Measurements from ENCODE around the gene LRRC2.
"Not testable (repeated sequence)": the region's sequence is repeated elsewhere in the genome, so short reads cannot be mapped to it uniquely, and the experiment has no call there.

LRRC2 gene

GRCh38 chr3:46551615-46552014 lies 14.5 kb downstream of the LRRC2 start:
- DNase-seq: no peak

- DNase-seq: no peak
These were observed 16.1 kb downstream of the LRRC2 start for GRCh38 chr3:46549989-46550388.

- DNase-seq: no peak
These were observed 16.6 kb downstream of the LRRC2 start for GRCh38 chr3:46549408-46549904.

- DNase-seq: not testable (repeated sequence)
These were observed 17.5 kb downstream of the LRRC2 start for GRCh38 chr3:46548611-46549010.

GRCh38 chr3:46546896-46547440 lies 19.1 kb downstream of the LRRC2 start:
- DNase-seq: no peak

- DNase-seq: no peak
These were observed 20.1 kb downstream of the LRRC2 start for GRCh38 chr3:46545818-46546630.

- no peak for DNase-seq
These were observed 21.2 kb downstream of the LRRC2 start for GRCh38 chr3:46544771-46545503.

GRCh38 chr3:46542801-46543201 lies 23.3 kb downstream of the LRRC2 start:
- DNase-seq: no peak

GRCh38 chr3:46542344-46542743 lies 23.8 kb downstream of the LRRC2 start:
- no peak for DNase-seq

- DNase-seq: no peak
These were observed 24.3 kb downstream of the LRRC2 start for GRCh38 chr3:46541835-46542234.

- no peak for DNase-seq
These were observed 25.6 kb downstream of the LRRC2 start for GRCh38 chr3:46540550-46540949.

GRCh38 chr3:46539443-46540005 lies 26.6 kb downstream of the LRRC2 start:
- no peak for DNase-seq

GRCh38 chr3:46538803-46539442 lies 27.2 kb downstream of the LRRC2 start:
- peak; percentile 34 for DNase-seq

GRCh38 chr3:46538425-46538802 lies 27.7 kb downstream of the LRRC2 start:
- DNase-seq: not testable (repeated sequence)

- DNase-seq: no peak
These were observed 28.3 kb downstream of the LRRC2 start for GRCh38 chr3:46537779-46538178.

GRCh38 chr3:46537316-46537715 lies 28.8 kb downstream of the LRRC2 start:
- no peak for DNase-seq

GRCh38 chr3:46536758-46537157 lies 29.3 kb downstream of the LRRC2 start:
- DNase-seq: no peak

GRCh38 chr3:46535746-46536145 lies 30.4 kb downstream of the LRRC2 start:
- DNase-seq: no peak

GRCh38 chr3:46533091-46533490 lies 33.0 kb downstream of the LRRC2 start:
- no peak for DNase-seq

- no peak for DNase-seq
These were observed 38.9 kb downstream of the LRRC2 start for GRCh38 chr3:46527239-46527638.

- DNase-seq: no peak
These were observed 41.3 kb downstream of the LRRC2 start for GRCh38 chr3:46524832-46525231.

- DNase-seq: no peak
These were observed 42.1 kb downstream of the LRRC2 start for GRCh38 chr3:46524008-46524407.

- DNase-seq: no peak
These were observed 42.5 kb downstream of the LRRC2 start for GRCh38 chr3:46523556-46523955.

All from activated gamma-delta T cell (primary cell).